HEK293 (cell line): ENCODE data around the gene ZNF45.
A peak's percentile ranks its signal among the peaks of the same experiment; 100 is the strongest.

Experiments
- AEBP2 ChIP-seq: fragments of 450-650 bp; formaldehyde crosslinking; IDR thresholded peaks from 2 replicates; pipeline ENCODE4 v1.5.1; 2016; ENCODE audit warnings: missing biosample characterization, missing genetic modification characterization, borderline replicate concordance
- GLI4 ChIP-seq: fragments of 450-650 bp; formaldehyde crosslinking; IDR thresholded peaks from 2 replicates; pipeline ENCODE4 v1.5.1; 2016; ENCODE audit warnings: missing biosample characterization, missing genetic modification characterization
- GLIS2 ChIP-seq: fragments of 450-650 bp; formaldehyde crosslinking; IDR thresholded peaks from 2 replicates; pipeline ENCODE4 v1.5.1; 2016; ENCODE audit warnings: missing biosample characterization, missing genetic modification characterization
- IKZF3 ChIP-seq: fragments of 450-650 bp; IDR thresholded peaks from 2 replicates; pipeline ENCODE4 v1.5.0; 2018; ENCODE audit warnings: missing biosample characterization, mild to moderate bottlenecking, missing genetic modification characterization, moderate library complexity
- REST ChIP-seq: fragments of 450-650 bp; formaldehyde crosslinking; IDR thresholded peaks from 2 replicates; pipeline ENCODE4 v1.5.1; 2016; ENCODE audit warnings: missing biosample characterization, missing genetic modification characterization
- SP2 ChIP-seq: fragments of 450-650 bp; formaldehyde crosslinking; IDR thresholded peaks from 2 replicates; pipeline ENCODE4 v1.5.1; 2016; ENCODE audit warnings: missing biosample characterization, missing genetic modification characterization
- YY1 ChIP-seq: fragments of 450-650 bp; formaldehyde crosslinking; IDR thresholded peaks from 2 replicates; pipeline ENCODE4 v1.5.1; 2018; ENCODE audit warnings: missing biosample characterization, missing genetic modification characterization
- ZNF133 ChIP-seq: fragments of 450-650 bp; formaldehyde crosslinking; IDR thresholded peaks from 2 replicates; pipeline ENCODE4 v1.5.1; 2016; ENCODE audit warnings: missing biosample characterization, missing genetic modification characterization
- ZNF140 ChIP-seq: fragments of 450-650 bp; formaldehyde crosslinking; IDR thresholded peaks from 2 replicates; pipeline ENCODE4 v1.5.1; 2016; ENCODE audit warnings: missing biosample characterization, missing genetic modification characterization
- ZNF324 ChIP-seq: fragments of 450-650 bp; formaldehyde crosslinking; IDR thresholded peaks from 2 replicates; pipeline ENCODE4 v1.5.1; 2016; ENCODE audit warnings: missing biosample characterization, missing genetic modification characterization
- ZNF366 ChIP-seq: fragments of 450-650 bp; formaldehyde crosslinking; conservative IDR thresholded peaks from 2 replicates; pipeline ENCODE4 v1.5.1; 2016; ENCODE audit warnings: missing biosample characterization, missing genetic modification characterization
- ZNF398 ChIP-seq: fragments of 450-650 bp; formaldehyde crosslinking; IDR thresholded peaks from 2 replicates; pipeline ENCODE4 v1.5.1; 2017; ENCODE audit warnings: missing biosample characterization, missing genetic modification characterization
- ZNF449 ChIP-seq: fragments of 450-650 bp; formaldehyde crosslinking; IDR thresholded peaks from 2 replicates; pipeline ENCODE4 v1.5.1; 2017; ENCODE audit warnings: missing biosample characterization, mild to moderate bottlenecking, missing genetic modification characterization, moderate library complexity
- ZNF473 ChIP-seq: fragments of 450-650 bp; formaldehyde crosslinking; IDR thresholded peaks from 2 replicates; pipeline ENCODE4 v1.5.1; 2017; ENCODE audit warnings: missing biosample characterization, missing genetic modification characterization
- ZNF501 ChIP-seq: fragments of 450-650 bp; formaldehyde crosslinking; IDR thresholded peaks from 2 replicates; pipeline ENCODE4 v1.5.1; 2016; ENCODE audit warnings: missing biosample characterization, missing genetic modification characterization
- ZNF514 ChIP-seq: fragments of 450-650 bp; formaldehyde crosslinking; IDR thresholded peaks from 2 replicates; pipeline ENCODE4 v1.5.1; 2016; ENCODE audit warnings: missing biosample characterization, missing genetic modification characterization
- ZNF558 ChIP-seq: fragments of 450-650 bp; formaldehyde crosslinking; IDR thresholded peaks from 2 replicates; pipeline ENCODE4 v1.5.1; 2016; ENCODE audit warnings: missing biosample characterization, missing genetic modification characterization
- ZNF747 ChIP-seq: fragments of 450-650 bp; formaldehyde crosslinking; IDR thresholded peaks from 2 replicates; pipeline ENCODE4 v1.5.1; 2016; ENCODE audit warnings: missing biosample characterization, missing genetic modification characterization
- ZSCAN23 ChIP-seq: fragments of 450-650 bp; formaldehyde crosslinking; IDR thresholded peaks from 2 replicates; pipeline ENCODE4 v1.5.1; 2016; ENCODE audit warnings: missing biosample characterization, missing genetic modification characterization
- TF ChIP-seq, protein P1 (sequence below): fragments of 450-650 bp; formaldehyde crosslinking; optimal IDR thresholded peaks from 2 replicates; pipeline ENCODE3; 2016; ENCODE audit warnings: missing biosample characterization, mild to moderate bottlenecking, missing genetic modification characterization
- TF ChIP-seq, protein P2 (sequence below): fragments of 450-650 bp; formaldehyde crosslinking; conservative IDR thresholded peaks from 2 replicates; pipeline ENCODE4 v1.5.1; 2016; ENCODE audit warnings: low read depth, missing biosample characterization, missing genetic modification characterization
- TF ChIP-seq, protein P3 (sequence below): fragments of 450-650 bp; formaldehyde crosslinking; IDR thresholded peaks from 2 replicates; pipeline ENCODE4 v1.5.1; 2016; ENCODE audit warnings: missing biosample characterization, missing genetic modification characterization

ZNF45 gene

GRCh38 chr19:43983912-43984686 lies 49.0 kb upstream of the ZNF45 start, which contains the start of gene ZNF155 (continued):
- no peak for TF ChIP-seq REST
- peak; percentile 61; the same call in 1 of the 2 replicates for TF ChIP-seq ZNF324
- TF ChIP-seq ZSCAN23 (tag by site-specific recombination) = no peak; the same call in 1 of the 2 replicates
- no peak for TF ChIP-seq ZNF133 (tag by site-specific recombination)
- TF ChIP-seq ZNF558 (tag by site-specific recombination) = peak; percentile 47
- TF ChIP-seq ZNF398 (tag by site-specific recombination) = peak; percentile 82
- TF ChIP-seq AEBP2 (tag by site-specific recombination) = no peak
- TF ChIP-seq ZNF514 (tag by site-specific recombination) = no peak
- TF ChIP-seq ZNF747 (tag by site-specific recombination) = no peak
- TF ChIP-seq ZNF140 (tag by site-specific recombination) = no peak
- TF ChIP-seq, protein P1, sequence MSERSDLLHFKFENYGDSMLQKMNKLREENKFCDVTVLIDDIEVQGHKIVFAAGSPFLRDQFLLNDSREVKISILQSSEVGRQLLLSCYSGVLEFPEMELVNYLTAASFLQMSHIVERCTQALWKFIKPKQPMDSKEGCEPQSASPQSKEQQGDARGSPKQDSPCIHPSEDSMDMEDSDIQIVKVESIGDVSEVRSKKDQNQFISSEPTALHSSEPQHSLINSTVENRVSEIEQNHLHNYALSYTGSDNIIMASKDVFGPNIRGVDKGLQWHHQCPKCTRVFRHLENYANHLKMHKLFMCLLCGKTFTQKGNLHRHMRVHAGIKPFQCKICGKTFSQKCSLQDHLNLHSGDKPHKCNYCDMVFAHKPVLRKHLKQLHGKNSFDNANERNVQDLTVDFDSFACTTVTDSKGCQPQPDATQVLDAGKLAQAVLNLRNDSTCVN (tag by site-specific recombination) = peak; percentile 30
- TF ChIP-seq ZNF449 = no peak; the same call in none of the 2 replicates
- peak; percentile 61 for TF ChIP-seq SP2 (tag by site-specific recombination)
- TF ChIP-seq ZNF473 (tag by site-specific recombination) = no peak
- peak; percentile 100 for TF ChIP-seq IKZF3 (tag by site-specific recombination)
- no peak for TF ChIP-seq ZNF366 (tag by site-specific recombination)
- TF ChIP-seq, protein P2, sequence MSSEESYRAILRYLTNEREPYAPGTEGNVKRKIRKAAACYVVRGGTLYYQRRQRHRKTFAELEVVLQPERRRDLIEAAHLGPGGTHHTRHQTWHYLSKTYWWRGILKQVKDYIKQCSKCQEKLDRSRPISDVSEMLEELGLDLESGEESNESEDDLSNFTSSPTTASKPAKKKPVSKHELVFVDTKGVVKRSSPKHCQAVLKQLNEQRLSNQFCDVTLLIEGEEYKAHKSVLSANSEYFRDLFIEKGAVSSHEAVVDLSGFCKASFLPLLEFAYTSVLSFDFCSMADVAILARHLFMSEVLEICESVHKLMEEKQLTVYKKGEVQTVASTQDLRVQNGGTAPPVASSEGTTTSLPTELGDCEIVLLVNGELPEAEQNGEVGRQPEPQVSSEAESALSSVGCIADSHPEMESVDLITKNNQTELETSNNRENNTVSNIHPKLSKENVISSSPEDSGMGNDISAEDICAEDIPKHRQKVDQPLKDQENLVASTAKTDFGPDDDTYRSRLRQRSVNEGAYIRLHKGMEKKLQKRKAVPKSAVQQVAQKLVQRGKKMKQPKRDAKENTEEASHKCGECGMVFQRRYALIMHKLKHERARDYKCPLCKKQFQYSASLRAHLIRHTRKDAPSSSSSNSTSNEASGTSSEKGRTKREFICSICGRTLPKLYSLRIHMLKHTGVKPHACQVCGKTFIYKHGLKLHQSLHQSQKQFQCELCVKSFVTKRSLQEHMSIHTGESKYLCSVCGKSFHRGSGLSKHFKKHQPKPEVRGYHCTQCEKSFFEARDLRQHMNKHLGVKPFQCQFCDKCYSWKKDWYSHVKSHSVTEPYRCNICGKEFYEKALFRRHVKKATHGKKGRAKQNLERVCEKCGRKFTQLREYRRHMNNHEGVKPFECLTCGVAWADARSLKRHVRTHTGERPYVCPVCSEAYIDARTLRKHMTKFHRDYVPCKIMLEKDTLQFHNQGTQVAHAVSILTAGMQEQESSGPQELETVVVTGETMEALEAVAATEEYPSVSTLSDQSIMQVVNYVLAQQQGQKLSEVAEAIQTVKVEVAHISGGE (tag by site-specific recombination) = peak; percentile 95
- TF ChIP-seq YY1 (tag by site-specific recombination) = peak; percentile 72; the same call in 1 of the 2 replicates
- TF ChIP-seq, protein P3, sequence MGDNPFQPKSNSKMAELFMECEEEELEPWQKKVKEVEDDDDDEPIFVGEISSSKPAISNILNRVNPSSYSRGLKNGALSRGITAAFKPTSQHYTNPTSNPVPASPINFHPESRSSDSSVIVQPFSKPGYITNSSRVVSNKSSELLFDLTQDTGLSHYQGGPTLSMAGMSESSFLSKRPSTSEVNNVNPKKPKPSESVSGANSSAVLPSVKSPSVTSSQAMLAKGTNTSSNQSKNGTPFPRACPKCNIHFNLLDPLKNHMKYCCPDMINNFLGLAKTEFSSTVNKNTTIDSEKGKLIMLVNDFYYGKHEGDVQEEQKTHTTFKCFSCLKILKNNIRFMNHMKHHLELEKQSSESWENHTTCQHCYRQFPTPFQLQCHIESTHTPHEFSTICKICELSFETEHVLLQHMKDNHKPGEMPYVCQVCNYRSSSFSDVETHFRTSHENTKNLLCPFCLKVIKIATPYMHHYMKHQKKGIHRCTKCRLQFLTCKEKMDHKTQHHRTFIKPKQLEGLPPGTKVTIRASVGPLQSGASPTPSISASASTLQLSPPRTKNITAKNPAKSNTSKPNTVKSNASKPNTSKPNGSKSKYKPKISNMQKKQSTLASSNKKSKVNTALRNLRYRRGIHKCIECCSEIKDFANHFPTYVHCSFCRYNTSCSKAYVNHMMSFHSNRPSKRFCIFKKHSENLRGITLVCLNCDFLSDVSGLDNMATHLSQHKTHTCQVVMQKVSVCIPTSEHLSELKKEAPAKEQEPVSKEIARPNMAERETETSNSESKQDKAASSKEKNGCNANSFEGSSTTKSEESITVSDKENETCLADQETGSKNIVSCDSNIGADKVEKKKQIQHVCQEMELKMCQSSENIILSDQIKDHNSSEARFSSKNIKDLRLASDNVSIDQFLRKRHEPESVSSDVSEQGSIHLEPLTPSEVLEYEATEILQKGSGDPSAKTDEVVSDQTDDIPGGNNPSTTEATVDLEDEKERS (tag by site-specific recombination) = peak; percentile 9; the same call in 1 of the 2 replicates
- TF ChIP-seq ZNF501 (tag by site-specific recombination) = peak; percentile 46; the same call in 1 of the 2 replicates
- peak; percentile 66 for TF ChIP-seq GLIS2 (tag by site-specific recombination)
- TF ChIP-seq GLI4 (tag by site-specific recombination) = no peak
